Stimulated activated naive CD8-positive, alpha-beta T cell treated with anti-CD3 and anti-CD28 coated beads, Interleukin-15, Interleukin-2, amounts not matched to agents 100 ng/mL and 50 ng/mL, for 24 hours (primary cell): ENCODE measurements around the gene DAB2IP.

ENCODE experiments used
- H3K27ac Mint-ChIP-seq: one replicate; pipeline ENCODE4 v1.8.0; 2021; ENCODE audit warnings: mild to moderate bottlenecking, mixed read lengths
- H3K27me3 Mint-ChIP-seq: one replicate; pipeline ENCODE4 v1.8.0; 2021; ENCODE audit warnings: mixed read lengths
- H3K36me3 Mint-ChIP-seq: one replicate; pipeline ENCODE4 v1.8.0; 2021; ENCODE audit warnings: low read depth, mixed read lengths
- H3K4me1 Mint-ChIP-seq: one replicate; pipeline ENCODE4 v1.8.0; 2021; ENCODE audit warnings: low read depth, mixed read lengths
- H3K4me3 Mint-ChIP-seq: one replicate; pipeline ENCODE4 v1.8.0; 2021; ENCODE audit warnings: mild to moderate bottlenecking, mixed read lengths
- H3K9me3 Mint-ChIP-seq: one replicate; pipeline ENCODE4 v1.8.0; 2021; ENCODE audit warnings: mixed read lengths

DAB2IP gene

DNA sequence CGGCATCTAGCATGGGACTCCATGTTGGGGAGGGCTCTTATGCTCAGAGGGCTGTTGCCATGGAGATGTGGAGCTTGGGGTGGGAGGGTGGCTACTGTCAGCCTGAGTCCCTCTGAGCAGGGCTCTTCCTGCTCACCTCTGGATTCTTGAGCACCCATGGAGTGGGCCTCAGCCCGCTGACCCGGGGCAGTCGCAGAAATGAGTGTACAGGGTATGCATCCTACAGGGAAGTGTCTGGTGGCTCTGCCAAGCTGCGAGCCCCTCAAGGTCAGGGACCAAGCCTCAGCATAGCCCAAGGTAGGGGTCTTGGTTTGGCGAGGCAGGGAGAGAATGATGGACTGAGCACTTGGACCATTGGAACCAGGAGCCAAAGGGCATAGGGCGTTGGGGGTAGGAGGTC is 104.1 kb downstream of the DAB2IP start:
- H3K4me1 Mint-ChIP-seq = no peaks in the 10 kb centered on the region
- H3K9me3 Mint-ChIP-seq = no peaks in the 10 kb centered on the region
- no peak overlapping the region for H3K27ac Mint-ChIP-seq
- H3K4me3 Mint-ChIP-seq = no peak overlapping the region
- no peaks in the 10 kb centered on the region for H3K36me3 Mint-ChIP-seq
- no peaks in the 10 kb centered on the region for H3K27me3 Mint-ChIP-seq

DNA sequence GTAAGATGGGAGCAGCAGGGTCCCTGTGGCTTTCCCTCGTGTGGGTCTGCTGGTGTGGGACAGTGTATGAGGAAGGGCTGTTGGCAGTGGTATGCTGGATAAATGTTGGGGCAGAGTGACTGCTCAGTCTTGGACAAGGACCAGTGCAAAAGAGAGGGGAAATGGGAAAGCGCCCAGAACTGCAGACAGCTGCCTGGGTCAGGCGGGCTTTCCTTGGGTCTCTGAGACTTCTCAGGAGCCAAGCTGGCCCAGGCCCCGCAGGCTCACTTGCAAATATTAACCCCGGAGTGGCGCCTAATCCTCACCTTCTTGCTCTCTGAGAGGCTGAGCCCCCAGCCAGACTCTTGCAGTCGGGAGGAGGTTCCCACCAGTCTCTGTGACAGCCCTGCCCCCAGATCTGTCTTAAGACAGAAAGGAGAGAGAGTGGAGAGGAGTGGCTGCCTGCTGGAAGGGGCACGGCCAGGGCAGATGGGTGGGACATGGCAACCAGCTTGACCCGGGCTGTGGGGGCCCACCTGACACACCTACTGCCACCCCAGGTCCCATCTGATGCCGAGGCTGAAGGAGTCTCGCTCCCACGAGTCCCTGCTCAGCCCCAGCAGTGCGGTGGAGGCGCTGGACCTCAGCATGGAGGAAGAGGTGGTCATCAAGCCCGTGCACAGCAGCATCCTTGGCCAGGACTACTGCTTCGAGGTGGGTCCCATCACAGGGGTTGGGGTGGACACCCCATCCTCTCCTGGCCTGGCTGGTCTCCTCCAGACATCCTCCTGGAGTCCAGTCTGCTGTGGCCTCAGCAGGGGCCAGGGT is 105.2 kb downstream of the DAB2IP start:
- Mint-ChIP-seq H3K36me3 (no peaks in the 10 kb centered on the region), H3K4me3 (no peak overlapping the region), H3K9me3 (no peaks in the 10 kb centered on the region), H3K4me1 (no peaks in the 10 kb centered on the region), H3K27me3 (no peaks in the 10 kb centered on the region), H3K27ac (no peak overlapping the region)

GRCh38 chr9:121757281-121757585 is 105.8 kb downstream of the DAB2IP start:
- Mint-ChIP-seq H3K9me3 (no peaks in the 10 kb centered on the region), H3K36me3 (no peaks in the 10 kb centered on the region), H3K4me3 (no peak overlapping the region), H3K27ac (no peak overlapping the region), H3K27me3 (no peaks in the 10 kb centered on the region), H3K4me1 (no peaks in the 10 kb centered on the region)

DNA sequence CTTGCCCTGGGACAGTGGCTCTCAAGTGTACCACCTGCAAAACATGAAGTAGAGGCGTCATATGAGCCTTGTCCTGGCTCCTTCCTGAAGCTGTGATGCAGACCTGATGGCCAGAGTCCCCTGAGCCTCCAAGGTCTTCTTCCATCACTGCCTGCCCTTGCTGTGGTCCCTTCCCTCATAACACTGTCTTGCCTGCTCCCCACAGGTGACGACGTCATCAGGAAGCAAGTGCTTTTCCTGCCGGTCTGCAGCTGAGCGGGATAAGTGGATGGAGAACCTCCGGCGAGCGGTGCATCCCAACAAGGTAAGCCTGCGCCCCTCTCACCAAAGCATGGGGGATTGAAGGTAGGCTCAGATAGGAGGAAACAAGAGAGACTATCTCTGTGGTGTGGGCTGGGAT is 107.3 kb downstream of the DAB2IP start:
- H3K9me3 Mint-ChIP-seq = no peaks in the 10 kb centered on the region
- H3K4me1 Mint-ChIP-seq = no peaks in the 10 kb centered on the region
- no peak overlapping the region for H3K27ac Mint-ChIP-seq
- no peak overlapping the region for H3K4me3 Mint-ChIP-seq
- H3K36me3 Mint-ChIP-seq = no peaks in the 10 kb centered on the region
- H3K27me3 Mint-ChIP-seq = no peaks in the 10 kb centered on the region

DNA sequence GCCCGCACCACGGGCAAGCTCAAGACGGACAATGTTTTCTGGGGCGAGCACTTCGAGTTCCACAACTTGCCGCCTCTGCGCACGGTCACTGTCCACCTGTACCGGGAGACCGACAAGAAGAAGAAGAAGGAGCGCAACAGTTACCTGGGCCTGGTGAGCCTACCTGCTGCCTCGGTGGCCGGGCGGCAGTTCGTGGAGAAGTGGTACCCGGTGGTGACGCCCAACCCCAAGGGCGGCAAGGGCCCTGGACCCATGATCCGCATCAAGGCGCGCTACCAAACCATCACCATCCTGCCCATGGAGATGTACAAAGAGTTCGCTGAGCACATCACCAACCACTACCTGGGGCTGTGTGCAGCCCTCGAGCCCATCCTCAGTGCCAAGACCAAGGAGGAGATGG is 108.6 kb downstream of the DAB2IP start:
- Mint-ChIP-seq H3K4me1 (no peaks in the 10 kb centered on the region), H3K9me3 (no peaks in the 10 kb centered on the region), H3K36me3 (no peaks in the 10 kb centered on the region), H3K27me3 (no peaks in the 10 kb centered on the region), H3K27ac (no peak overlapping the region), H3K4me3 (no peak overlapping the region)

DNA sequence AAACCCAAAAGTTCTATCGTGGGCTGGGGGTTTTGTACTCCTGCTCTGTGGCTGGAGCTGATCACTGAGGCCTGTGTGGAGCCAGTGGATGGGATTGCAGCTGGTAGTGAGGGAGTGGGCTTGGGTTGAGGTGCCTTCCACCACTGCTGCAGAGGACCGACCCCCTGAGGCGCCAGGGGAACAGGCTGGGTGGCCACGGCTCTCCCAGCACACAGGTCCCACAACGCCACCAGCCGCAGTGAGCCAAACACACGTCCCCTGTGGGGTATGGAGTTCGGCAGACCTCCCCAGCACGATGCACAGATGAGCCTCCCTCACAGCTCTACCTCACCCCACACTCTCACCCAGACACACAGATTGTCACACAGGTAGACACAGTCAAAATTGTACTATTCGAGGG is 109.1 kb downstream of the DAB2IP start:
- no peaks in the 10 kb centered on the region for H3K36me3 Mint-ChIP-seq
- no peak overlapping the region for H3K4me3 Mint-ChIP-seq
- no peaks in the 10 kb centered on the region for H3K9me3 Mint-ChIP-seq
- no peaks in the 10 kb centered on the region for H3K4me1 Mint-ChIP-seq
- H3K27me3 Mint-ChIP-seq = no peaks in the 10 kb centered on the region
- no peak overlapping the region for H3K27ac Mint-ChIP-seq

DNA sequence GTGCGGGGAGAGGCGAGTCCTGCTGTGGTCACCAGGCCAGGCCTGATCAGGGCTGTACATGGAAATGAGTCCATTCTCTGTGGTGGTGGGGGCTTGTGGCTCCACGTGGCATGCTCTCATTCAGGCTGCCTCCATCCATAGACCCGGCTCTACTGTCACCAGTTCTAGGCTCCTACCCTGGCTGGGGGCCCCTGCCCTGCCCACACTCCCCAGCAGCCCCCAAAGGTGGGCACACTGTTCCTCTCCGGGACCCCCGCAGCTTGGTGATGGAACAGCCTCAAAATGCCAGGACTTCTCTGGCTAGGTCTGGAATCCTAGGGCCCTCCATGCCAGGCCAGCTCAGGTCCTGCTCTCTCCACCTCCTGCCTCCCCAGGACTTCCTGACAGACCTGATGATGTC is 111.7 kb downstream of the DAB2IP start:
- Mint-ChIP-seq H3K4me1 (no peaks in the 10 kb centered on the region), H3K9me3 (no peaks in the 10 kb centered on the region), H3K36me3 (no peaks in the 10 kb centered on the region), H3K27me3 (no peaks in the 10 kb centered on the region), H3K4me3 (no peak overlapping the region), H3K27ac (no peak overlapping the region)

DNA sequence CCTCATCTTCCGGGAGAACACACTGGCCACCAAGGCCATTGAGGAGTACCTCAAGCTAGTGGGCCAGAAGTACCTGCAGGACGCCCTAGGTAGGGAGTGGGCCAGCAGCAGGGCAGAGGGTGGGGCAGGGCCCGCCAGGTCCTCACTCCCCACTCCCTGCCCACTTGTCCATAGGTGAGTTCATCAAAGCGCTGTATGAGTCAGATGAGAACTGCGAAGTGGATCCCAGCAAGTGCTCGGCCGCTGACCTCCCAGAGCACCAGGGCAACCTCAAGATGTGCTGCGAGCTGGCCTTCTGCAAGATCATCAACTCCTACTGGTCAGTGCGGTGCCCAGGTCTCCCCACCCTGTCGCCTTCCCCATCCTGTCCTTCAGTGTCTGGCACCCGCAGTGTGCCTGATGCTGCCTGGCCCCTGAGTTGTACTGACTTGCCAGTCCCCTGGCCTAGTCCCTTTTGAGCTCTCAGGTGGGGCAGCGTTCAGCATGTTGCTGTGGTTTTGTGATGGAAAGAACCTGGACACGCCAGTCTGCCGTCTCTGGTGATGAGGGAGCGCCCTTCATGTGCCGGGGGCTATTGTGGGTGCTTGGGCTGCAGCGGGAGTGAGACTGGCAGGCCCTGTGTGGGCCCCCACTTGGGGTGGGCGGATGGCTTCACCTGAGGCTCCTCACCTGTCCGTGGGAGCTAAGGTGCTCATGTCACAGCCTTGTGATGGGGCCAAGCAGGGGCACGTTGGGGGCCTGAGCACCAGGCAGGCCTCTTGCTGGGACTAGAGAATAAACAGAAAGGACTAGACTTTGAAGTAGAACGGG is 112.3 kb downstream of the DAB2IP start:
- no peaks in the 10 kb centered on the region for H3K9me3 Mint-ChIP-seq
- H3K4me1 Mint-ChIP-seq = no peaks in the 10 kb centered on the region
- H3K36me3 Mint-ChIP-seq = no peaks in the 10 kb centered on the region
- no peak overlapping the region for H3K27ac Mint-ChIP-seq
- no peaks in the 10 kb centered on the region for H3K27me3 Mint-ChIP-seq
- no peak overlapping the region for H3K4me3 Mint-ChIP-seq

- no peaks in the 10 kb centered on the region for H3K9me3 Mint-ChIP-seq
- no peak overlapping the region for H3K4me3 Mint-ChIP-seq
- no peaks in the 10 kb centered on the region for H3K4me1 Mint-ChIP-seq
- no peak overlapping the region for H3K27ac Mint-ChIP-seq
- H3K27me3 Mint-ChIP-seq = no peaks in the 10 kb centered on the region
- no peaks in the 10 kb centered on the region for H3K36me3 Mint-ChIP-seq
Observed at GRCh38 chr9:121764371-121764730, 112.9 kb downstream of the DAB2IP start.

GRCh38 chr9:121765021-121765950 is 113.9 kb downstream of the DAB2IP start:
- H3K36me3 Mint-ChIP-seq = no peaks in the 10 kb centered on the region
- H3K27me3 Mint-ChIP-seq = no peaks in the 10 kb centered on the region
- no peaks in the 10 kb centered on the region for H3K9me3 Mint-ChIP-seq
- H3K27ac Mint-ChIP-seq = no peak overlapping the region
- H3K4me1 Mint-ChIP-seq = no peaks in the 10 kb centered on the region
- no peak overlapping the region for H3K4me3 Mint-ChIP-seq

- Mint-ChIP-seq H3K27ac (no peak overlapping the region), H3K4me1 (no peaks in the 10 kb centered on the region), H3K4me3 (no peak overlapping the region), H3K36me3 (no peaks in the 10 kb centered on the region), H3K9me3 (no peaks in the 10 kb centered on the region), H3K27me3 (no peaks in the 10 kb centered on the region)
Observed at GRCh38 chr9:121766081-121766683, 114.7 kb downstream of the DAB2IP start.

GRCh38 chr9:121767171-121767769 is 115.8 kb downstream of the DAB2IP start:
- no peaks in the 10 kb centered on the region for H3K4me1 Mint-ChIP-seq
- H3K27me3 Mint-ChIP-seq = no peaks in the 10 kb centered on the region
- H3K9me3 Mint-ChIP-seq = no peaks in the 10 kb centered on the region
- H3K36me3 Mint-ChIP-seq = no peaks in the 10 kb centered on the region
- peak overlapping the region; percentile 22 for H3K27ac Mint-ChIP-seq
- no peak overlapping the region for H3K4me3 Mint-ChIP-seq

- Mint-ChIP-seq H3K4me1 (no peaks in the 10 kb centered on the region), H3K36me3 (no peaks in the 10 kb centered on the region), H3K27ac (no peak overlapping the region), H3K27me3 (no peaks in the 10 kb centered on the region), H3K4me3 (no peak overlapping the region), H3K9me3 (no peaks in the 10 kb centered on the region)
Observed at GRCh38 chr9:121768416-121769015, 117.1 kb downstream of the DAB2IP start.

- Mint-ChIP-seq H3K36me3 (no peaks in the 10 kb centered on the region), H3K4me3 (no peak overlapping the region), H3K27me3 (no peaks in the 10 kb centered on the region), H3K9me3 (no peaks in the 10 kb centered on the region), H3K27ac (no peak overlapping the region), H3K4me1 (no peaks in the 10 kb centered on the region)
Observed at GRCh38 chr9:121769939-121770338, 118.5 kb downstream of the DAB2IP start.
